ENCODE results near the gene PLXNA2. TPM values are rescaled to one million over a fixed set of nuclear protein-coding genes. Genes with fewer than 3 reads are reported as not detected.

Gene PLXNA2
- total RNA-seq, 2 experiments from 2014 or later: 1.1 to 1.2 TPM

DNA sequence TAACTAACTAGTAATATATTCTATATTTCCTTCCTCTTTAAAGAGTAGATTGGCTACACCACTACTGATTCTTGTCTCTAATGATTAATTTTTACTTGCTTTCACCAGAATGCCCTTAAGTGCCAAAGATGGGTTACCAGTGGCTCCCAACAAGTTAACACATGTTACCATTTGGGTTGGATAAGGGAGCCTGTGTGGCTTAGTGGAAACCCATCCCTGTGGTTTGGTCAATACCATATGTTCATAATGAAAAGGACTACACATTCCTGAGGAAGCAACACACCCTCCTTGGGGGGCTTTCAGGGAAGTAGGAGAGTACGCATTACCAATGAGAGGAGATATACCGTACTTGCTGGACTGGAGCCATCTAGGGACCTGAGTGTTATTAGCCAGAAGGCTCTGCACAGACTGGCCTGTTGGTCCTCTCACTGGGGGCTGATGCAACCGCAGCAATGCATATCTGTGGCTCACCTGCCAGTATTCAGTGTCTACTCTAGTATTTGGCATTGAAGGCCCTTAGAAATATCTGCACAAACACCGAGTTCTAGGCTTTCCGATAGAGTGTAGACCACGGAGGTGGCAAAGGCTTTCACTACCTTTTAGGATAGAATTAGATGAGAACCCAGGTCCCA is 29.3 kb upstream of the PLXNA2 start:
- Mint-ChIP-seq H3K27ac (no peak overlapping the region), H3K9me3 (no peaks in the 10 kb centered on the region), H3K27me3 (peaks cover 32% of the 10 kb centered on the region), H3K4me1 (no peaks in the 10 kb centered on the region), H3K4me3 (no peak overlapping the region), H3K36me3 (ENCODE audit: low read depth) (no peaks in the 10 kb centered on the region)
- CTCF ChIA-PET: no interaction called here
- POLR2A ChIA-PET: no interaction called here
- no peak for DNase-seq

DNA sequence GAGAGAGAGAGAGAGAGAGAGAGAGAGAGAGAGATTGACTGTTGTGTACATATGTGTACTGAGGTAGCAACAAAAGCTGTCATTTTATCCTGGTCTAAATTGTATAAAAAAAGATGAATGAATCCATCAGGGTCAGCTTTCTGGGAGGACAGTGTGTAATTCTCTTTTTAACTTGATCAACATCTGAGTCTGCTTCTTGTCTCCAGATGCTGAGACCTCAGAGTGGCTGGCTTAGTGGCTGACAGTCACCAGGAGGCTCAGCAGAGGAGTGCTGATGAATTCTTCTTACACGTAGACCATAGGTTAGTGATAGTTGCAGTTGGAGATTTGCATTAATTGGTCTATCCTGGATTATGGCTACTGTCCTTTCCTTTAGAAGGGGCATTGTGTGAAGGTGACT is 28.5 kb upstream of the PLXNA2 start:
- no peak for DNase-seq
- no peak overlapping the region for H3K4me3 Mint-ChIP-seq
- no peaks in the 10 kb centered on the region for H3K9me3 Mint-ChIP-seq
- CTCF ChIA-PET: interaction anchor here (0.5 kb wide), 1 partner anchor 1093 kb away, joined by 4 read pairs; no protein-coding TSS in a partner anchor
- POLR2A ChIA-PET: no interaction called here
- no peaks in the 10 kb centered on the region for H3K4me1 Mint-ChIP-seq
- no peak overlapping the region for H3K27ac Mint-ChIP-seq
- H3K36me3 Mint-ChIP-seq (ENCODE audit: low read depth): no peaks in the 10 kb centered on the region
- peaks cover 36% of the 10 kb centered on the region for H3K27me3 Mint-ChIP-seq

DNA sequence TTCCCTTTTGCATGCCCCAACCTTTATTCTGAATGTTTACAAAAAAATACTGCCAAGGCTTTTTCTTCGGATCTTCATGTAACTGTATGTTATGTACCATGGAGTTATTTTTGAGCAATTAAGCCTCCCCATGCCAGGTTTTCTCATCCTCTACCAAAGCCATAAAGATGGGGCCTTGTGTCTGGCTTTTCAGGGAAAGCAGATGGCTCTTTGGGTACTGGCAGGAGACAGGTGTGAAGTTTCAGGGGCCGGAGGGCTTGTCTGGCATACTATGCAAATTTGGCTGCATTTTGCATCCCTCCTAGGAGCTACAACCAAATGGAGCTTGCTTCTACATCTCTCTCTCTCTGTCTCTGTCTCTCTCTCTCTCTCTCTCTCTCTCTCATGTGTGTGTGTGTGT is 28.1 kb upstream of the PLXNA2 start:
- ChIA-PET CTCF (interaction anchor here (0.5 kb wide), 1 partner anchor 1093 kb away, joined by 4 read pairs; no protein-coding TSS in a partner anchor), POLR2A (no interaction called here)
- no peak for DNase-seq
- no peaks in the 10 kb centered on the region for H3K36me3 Mint-ChIP-seq (ENCODE audit: low read depth)
- no peak overlapping the region for H3K4me3 Mint-ChIP-seq
- H3K27ac Mint-ChIP-seq: no peak overlapping the region
- H3K4me1 Mint-ChIP-seq: no peaks in the 10 kb centered on the region
- no peaks in the 10 kb centered on the region for H3K9me3 Mint-ChIP-seq
- peaks cover 33% of the 10 kb centered on the region for H3K27me3 Mint-ChIP-seq

DNA sequence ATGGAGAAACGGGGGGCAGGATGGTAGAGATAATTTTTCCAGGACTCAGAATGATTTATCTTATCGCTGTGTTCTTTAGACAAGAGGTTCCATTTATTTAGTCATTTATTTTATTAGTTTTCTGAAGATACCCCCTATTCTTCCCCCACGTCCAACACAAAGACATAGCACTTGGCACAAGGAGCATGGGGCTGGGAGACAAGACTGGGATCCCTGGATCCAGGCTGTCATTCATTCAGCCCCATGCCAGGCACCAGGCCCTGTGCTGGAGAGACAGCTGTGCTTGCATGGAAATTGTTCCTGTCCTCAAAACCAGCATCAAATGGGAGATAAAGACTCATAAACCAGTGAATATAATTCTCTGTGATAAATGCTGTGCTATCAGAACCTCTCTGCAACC is 27.1 kb upstream of the PLXNA2 start:
- DNase-seq: no peak
- CTCF ChIA-PET: no interaction called here
- POLR2A ChIA-PET: no interaction called here
- H3K27me3 Mint-ChIP-seq: peaks cover 24% of the 10 kb centered on the region
- H3K9me3 Mint-ChIP-seq: no peaks in the 10 kb centered on the region
- H3K27ac Mint-ChIP-seq: no peak overlapping the region
- no peaks in the 10 kb centered on the region for H3K4me1 Mint-ChIP-seq
- no peaks in the 10 kb centered on the region for H3K36me3 Mint-ChIP-seq (ENCODE audit: low read depth)
- no peak overlapping the region for H3K4me3 Mint-ChIP-seq

DNA sequence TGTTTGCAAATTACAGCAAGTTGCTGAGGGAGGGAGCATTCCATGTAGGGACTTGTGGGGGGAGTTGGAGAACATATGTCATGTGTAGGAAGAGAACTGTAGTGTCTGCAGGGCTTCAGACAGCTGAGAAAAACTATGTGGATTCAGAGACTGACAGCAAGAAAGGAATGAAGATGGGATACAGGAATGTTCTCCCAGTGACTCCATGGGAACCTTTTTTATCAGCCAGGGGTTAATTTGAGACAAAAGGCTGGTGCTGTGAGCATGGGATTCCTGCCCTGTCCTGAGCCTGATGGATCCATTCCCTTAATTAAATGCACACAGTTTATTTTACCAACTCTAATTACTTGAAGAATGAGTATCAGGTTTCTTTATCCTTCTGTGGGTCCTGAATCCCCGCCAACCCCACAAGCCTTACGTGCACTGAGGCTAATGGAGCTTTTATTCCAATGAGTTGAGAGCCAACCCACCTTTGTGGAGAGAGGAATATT is 26.5 kb upstream of the PLXNA2 start:
- ChIA-PET CTCF (no interaction called here), POLR2A (no interaction called here)
- Mint-ChIP-seq H3K4me1 (no peaks in the 10 kb centered on the region), H3K27me3 (peaks cover 20% of the 10 kb centered on the region), H3K36me3 (ENCODE audit: low read depth) (no peaks in the 10 kb centered on the region), H3K4me3 (no peak overlapping the region), H3K27ac (no peak overlapping the region), H3K9me3 (no peaks in the 10 kb centered on the region)
- DNase-seq: no peak

DNA sequence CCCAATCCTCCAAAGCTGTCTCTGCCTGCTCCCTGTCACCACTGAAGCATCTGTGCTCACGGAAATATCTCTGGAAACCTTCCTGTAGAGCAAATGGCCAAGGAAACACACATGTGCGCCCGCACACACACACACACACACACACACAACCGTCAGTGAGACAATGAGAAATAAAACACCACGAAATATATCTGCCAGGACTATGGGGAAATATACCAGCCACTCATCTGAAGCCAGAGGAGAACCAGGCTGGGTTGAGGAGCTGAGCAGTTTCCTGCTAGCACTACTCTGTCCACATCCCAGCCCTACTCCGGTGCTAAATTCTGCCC is 25.1 kb upstream of the PLXNA2 start:
- ChIA-PET POLR2A (no interaction called here), CTCF (interaction anchor here (0.5 kb wide), 1 partner anchor 85 kb away, joined by 3 read pairs; no protein-coding TSS in a partner anchor)
- no peak for DNase-seq
- H3K9me3 Mint-ChIP-seq: no peaks in the 10 kb centered on the region
- no peak overlapping the region for H3K4me3 Mint-ChIP-seq
- H3K4me1 Mint-ChIP-seq: no peaks in the 10 kb centered on the region
- peaks cover 20% of the 10 kb centered on the region for H3K27me3 Mint-ChIP-seq
- no peak overlapping the region for H3K27ac Mint-ChIP-seq
- no peaks in the 10 kb centered on the region for H3K36me3 Mint-ChIP-seq (ENCODE audit: low read depth)

DNA sequence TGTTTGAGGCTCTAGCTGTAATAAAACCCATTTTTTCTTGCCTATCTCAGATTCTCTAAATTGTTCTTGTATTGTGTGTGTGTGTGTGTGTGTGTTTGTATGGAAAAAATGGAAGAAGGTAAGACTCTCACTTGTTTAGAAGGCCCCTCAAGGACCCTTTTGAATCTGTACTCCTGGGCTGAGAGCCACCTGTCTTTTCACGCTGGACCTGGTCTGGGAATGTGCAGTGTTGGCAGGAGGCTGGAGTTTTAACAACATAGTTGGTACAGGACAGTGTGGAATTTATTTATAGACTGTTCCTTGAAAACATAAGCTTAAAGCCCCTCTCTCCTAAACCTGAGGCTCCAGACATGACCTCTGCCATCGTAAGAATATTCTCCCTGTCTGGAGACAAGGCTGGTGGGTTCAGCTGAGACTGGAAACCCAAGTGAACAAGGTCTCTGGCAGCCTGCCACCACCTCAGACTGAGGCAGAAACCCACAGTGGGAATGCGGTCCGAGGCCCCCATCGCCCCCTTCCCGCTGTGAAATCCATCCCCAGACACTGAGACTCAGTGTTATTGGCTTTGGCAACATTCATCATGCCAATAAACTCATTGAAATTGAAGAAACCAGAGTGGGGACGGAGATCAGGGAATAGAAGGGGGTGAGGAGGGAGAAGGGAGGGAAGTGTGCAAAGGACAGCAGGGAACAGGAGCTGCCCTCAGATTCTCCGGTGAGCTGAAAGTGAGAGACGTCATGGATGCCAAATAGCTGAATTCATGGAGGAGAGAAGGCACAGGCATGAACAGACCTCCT is 24.6 kb upstream of the PLXNA2 start:
- ChIA-PET POLR2A (no interaction called here), CTCF (no interaction called here)
- H3K4me3 Mint-ChIP-seq: no peak overlapping the region
- peaks cover 20% of the 10 kb centered on the region for H3K27me3 Mint-ChIP-seq
- no peak for DNase-seq
- no peaks in the 10 kb centered on the region for H3K9me3 Mint-ChIP-seq
- H3K27ac Mint-ChIP-seq: no peak overlapping the region
- H3K4me1 Mint-ChIP-seq: no peaks in the 10 kb centered on the region
- no peaks in the 10 kb centered on the region for H3K36me3 Mint-ChIP-seq (ENCODE audit: low read depth)

DNA sequence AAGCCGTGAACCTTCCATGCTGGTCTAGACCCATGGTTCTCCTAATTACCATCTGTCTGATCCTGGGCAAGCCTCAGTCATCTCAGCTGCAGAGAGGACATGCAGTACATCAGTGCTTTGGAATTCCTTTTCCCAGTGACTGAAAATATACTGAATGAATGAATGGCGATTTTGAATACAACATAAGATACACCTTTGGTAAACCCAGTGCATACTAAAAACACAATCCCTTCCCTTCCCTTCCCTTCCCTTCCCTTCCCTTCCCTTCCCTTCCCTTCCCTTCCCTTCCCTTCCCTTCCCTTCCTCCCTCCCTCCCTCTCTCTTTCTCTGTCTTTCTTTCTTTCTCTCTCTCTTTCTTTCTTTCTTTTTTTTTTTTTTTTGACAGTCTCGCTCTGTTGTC is 21.3 kb upstream of the PLXNA2 start:
- DNase-seq: no peak
- no peak overlapping the region for H3K27ac Mint-ChIP-seq
- H3K9me3 Mint-ChIP-seq: no peaks in the 10 kb centered on the region
- peaks cover 21% of the 10 kb centered on the region for H3K27me3 Mint-ChIP-seq
- CTCF ChIA-PET: no interaction called here
- no peaks in the 10 kb centered on the region for H3K4me1 Mint-ChIP-seq
- no peak overlapping the region for H3K4me3 Mint-ChIP-seq
- POLR2A ChIA-PET: no interaction called here
- H3K36me3 Mint-ChIP-seq (ENCODE audit: low read depth): no peaks in the 10 kb centered on the region

DNA sequence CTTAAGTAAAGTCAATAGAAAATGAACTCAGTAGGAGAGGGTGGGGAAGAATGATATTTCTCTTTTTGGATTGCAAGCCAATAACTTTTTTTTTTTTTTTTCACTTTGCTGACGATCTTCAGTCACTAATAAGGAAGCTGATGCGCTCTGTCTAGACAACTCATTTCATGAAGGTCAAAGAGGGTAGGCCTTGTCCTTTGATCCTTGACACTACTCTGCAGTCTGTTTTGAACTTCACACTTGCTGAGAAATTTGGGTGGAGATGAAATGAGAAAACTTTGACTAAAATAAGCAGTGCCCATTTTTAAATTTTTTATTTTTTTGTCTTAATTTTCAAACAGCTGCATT is 20.9 kb upstream of the PLXNA2 start:
- no peaks in the 10 kb centered on the region for H3K4me1 Mint-ChIP-seq
- ChIA-PET POLR2A (no interaction called here), CTCF (no interaction called here)
- no peaks in the 10 kb centered on the region for H3K36me3 Mint-ChIP-seq (ENCODE audit: low read depth)
- H3K9me3 Mint-ChIP-seq: no peaks in the 10 kb centered on the region
- H3K27me3 Mint-ChIP-seq: peaks cover 21% of the 10 kb centered on the region
- H3K4me3 Mint-ChIP-seq: no peak overlapping the region
- no peak overlapping the region for H3K27ac Mint-ChIP-seq
- no peak for DNase-seq

DNA sequence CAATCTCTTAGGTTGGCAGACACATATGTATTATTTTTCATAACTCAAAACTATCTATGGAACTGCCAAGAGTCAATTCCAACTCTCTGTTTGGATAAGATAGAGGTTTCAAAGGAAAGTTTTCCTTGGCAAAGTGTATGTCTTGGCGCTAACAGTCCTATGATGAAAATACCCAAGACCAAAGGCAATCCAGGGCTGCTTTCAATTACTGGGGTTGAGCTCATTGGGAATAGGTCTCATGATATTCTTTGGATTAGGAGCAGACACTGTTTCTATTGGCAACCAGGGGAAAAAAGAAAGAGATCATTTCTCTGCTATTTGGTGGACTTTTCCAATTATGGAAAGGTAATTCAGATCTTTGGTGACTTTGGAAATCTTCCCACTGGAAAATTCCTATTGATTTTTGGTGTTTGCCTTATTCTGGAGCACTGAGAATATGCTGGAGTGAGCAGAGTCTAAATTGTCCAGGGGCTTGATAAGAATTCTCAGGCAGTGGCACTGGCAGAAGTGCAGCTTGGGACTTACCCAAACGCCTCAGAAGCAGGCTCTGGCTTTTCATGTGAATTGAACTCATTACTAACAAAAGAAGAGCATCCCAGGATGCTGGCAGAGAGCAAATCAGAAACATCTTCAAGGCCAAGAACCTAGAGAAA is 20.4 kb upstream of the PLXNA2 start:
- ChIA-PET CTCF (no interaction called here), POLR2A (no interaction called here)
- no peaks in the 10 kb centered on the region for H3K9me3 Mint-ChIP-seq
- no peaks in the 10 kb centered on the region for H3K4me1 Mint-ChIP-seq
- H3K36me3 Mint-ChIP-seq (ENCODE audit: low read depth): no peaks in the 10 kb centered on the region
- no peak overlapping the region for H3K4me3 Mint-ChIP-seq
- H3K27ac Mint-ChIP-seq: no peak overlapping the region
- peaks cover 21% of the 10 kb centered on the region for H3K27me3 Mint-ChIP-seq
- no peak for DNase-seq

DNA sequence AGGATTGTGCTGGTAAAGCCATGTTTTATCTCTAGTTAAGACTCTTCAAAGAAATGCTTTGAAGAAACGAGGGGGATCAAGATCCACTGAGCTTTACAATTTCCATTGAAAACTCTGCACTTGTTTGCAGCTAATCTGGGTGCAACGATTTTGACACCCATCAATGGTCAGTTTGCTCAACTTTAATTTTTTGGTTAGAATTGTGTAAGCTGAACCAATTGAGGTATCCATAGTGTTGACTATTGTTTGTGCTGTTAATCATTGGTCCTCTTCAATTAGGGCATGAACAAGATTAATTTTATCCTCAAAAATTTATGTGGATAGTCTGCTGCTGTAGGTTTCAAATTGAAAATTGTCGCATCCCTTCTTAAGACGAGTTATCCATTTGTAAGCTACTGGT is 17.7 kb upstream of the PLXNA2 start:
- peaks cover 19% of the 10 kb centered on the region for H3K27me3 Mint-ChIP-seq
- no peak for DNase-seq
- ChIA-PET CTCF (no interaction called here), POLR2A (no interaction called here)
- H3K27ac Mint-ChIP-seq: no peak overlapping the region
- no peaks in the 10 kb centered on the region for H3K4me1 Mint-ChIP-seq
- no peaks in the 10 kb centered on the region for H3K36me3 Mint-ChIP-seq (ENCODE audit: low read depth)
- H3K4me3 Mint-ChIP-seq: no peak overlapping the region
- no peaks in the 10 kb centered on the region for H3K9me3 Mint-ChIP-seq

DNA sequence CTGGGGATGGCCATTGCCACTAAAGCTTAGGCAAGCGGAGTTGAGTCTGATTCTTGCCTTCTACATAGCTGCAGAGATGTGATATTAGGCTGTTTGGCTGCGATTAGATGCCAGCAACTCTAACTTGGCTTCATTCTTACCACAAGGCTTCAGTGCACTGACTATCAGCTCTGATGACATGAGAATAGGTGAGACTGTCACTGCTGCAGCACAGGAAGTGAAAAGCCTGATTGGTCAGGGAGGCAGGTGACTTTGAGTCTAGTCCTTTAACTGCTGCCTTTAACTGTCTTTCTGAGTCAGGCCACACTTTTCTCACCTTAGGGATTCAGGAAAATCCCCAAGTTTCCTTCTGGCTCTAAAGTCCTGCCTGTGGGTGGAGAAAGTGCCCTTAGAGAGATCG is 14.1 kb upstream of the PLXNA2 start:
- Mint-ChIP-seq H3K36me3 (ENCODE audit: low read depth) (no peaks in the 10 kb centered on the region), H3K4me3 (no peak overlapping the region), H3K27ac (no peak overlapping the region), H3K9me3 (no peaks in the 10 kb centered on the region), H3K4me1 (no peaks in the 10 kb centered on the region), H3K27me3 (peaks cover 36% of the 10 kb centered on the region)
- ChIA-PET CTCF (interaction anchor here (0.6 kb wide), 1 partner anchor 236 kb away, joined by 3 read pairs; no protein-coding TSS in a partner anchor), POLR2A (no interaction called here)
- no peak for DNase-seq

DNA sequence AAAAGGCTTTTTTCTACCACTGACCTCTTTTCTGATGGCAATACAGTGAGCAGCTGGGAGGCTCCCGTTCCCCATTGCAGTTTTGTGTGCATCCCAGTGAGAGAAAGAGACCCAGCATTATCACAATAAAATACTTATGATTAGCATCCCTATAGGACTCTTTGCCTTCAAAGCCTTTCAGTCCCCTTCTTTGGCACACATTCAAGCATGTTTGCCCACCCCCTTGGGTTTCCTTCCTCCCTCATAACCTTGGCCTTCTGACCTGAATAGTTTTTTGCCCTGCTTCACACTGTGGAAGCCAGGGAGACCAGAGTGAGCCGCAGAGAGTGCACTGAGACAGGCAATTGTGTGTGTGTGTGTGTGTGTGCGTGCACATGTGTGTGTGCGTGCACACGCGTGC is 13.2 kb upstream of the PLXNA2 start:
- ChIA-PET POLR2A (no interaction called here), CTCF (no interaction called here)
- DNase-seq: no peak
- H3K27ac Mint-ChIP-seq: no peak overlapping the region
- H3K36me3 Mint-ChIP-seq (ENCODE audit: low read depth): no peaks in the 10 kb centered on the region
- no peaks in the 10 kb centered on the region for H3K9me3 Mint-ChIP-seq
- H3K4me1 Mint-ChIP-seq: no peaks in the 10 kb centered on the region
- peaks cover 35% of the 10 kb centered on the region for H3K27me3 Mint-ChIP-seq
- no peak overlapping the region for H3K4me3 Mint-ChIP-seq
